Karpas-422 (cell line): Measurements from ENCODE around the gene TM7SF3. TPM values are rescaled to one million over a fixed set of nuclear protein-coding genes. Genes with fewer than 3 reads are reported as not detected.

ENCODE experiments used
- DNase-seq: peaks from one replicate; pipeline ENCODE4 v3.0.0-alpha.2; 2015
- H2AFZ ChIP-seq: fragments of 200-600 bp; sonication (generic); 2 replicates; pipeline ENCODE4 v1.6.1; 2014; ENCODE audit warnings: antibody characterized with exemption, low read length, mixed read lengths
- H3K27ac ChIP-seq: fragments of 200-600 bp; sonication (generic); 2 replicates; pipeline ENCODE4 v1.5.1; 2014; ENCODE audit warnings: mild to moderate bottlenecking, low read length, moderate library complexity
- H3K27me3 ChIP-seq: fragments of 200-600 bp; sonication (generic); 2 replicates; pipeline ENCODE4 v1.6.1; 2014; ENCODE audit warnings: low read length, mixed read lengths
- H3K36me3 ChIP-seq: fragments of 200-600 bp; sonication (generic); 2 replicates; pipeline ENCODE4 v1.6.1; 2014; ENCODE audit warnings: low read length, mixed read lengths; ENCODE audit not compliant: insufficient read depth
- H3K4me1 ChIP-seq: fragments of 200-600 bp; sonication (generic); 2 replicates; pipeline ENCODE4 v1.6.1; 2014; ENCODE audit warnings: mild to moderate bottlenecking, low read length, mixed read lengths
- H3K4me2 ChIP-seq: fragments of 200-600 bp; sonication (generic); 2 replicates; pipeline ENCODE4 v1.6.1; 2014; ENCODE audit warnings: low read length, low read depth, mild to moderate bottlenecking; ENCODE audit not compliant: poor library complexity, severe bottlenecking
- H3K4me3 ChIP-seq: fragments of 200-600 bp; sonication (generic); 2 replicates; pipeline ENCODE4 v1.5.1; 2014; ENCODE audit warnings: mild to moderate bottlenecking, antibody characterized with exemption, low read length, mixed read lengths
- H3K79me2 ChIP-seq: fragments of 200-600 bp; sonication (generic); 2 replicates; pipeline ENCODE4 v1.6.1; 2014; ENCODE audit warnings: mild to moderate bottlenecking, low read length, mixed read lengths
- H3K9ac ChIP-seq: fragments of 200-600 bp; sonication (generic); 2 replicates; pipeline ENCODE4 v1.6.0; 2014; ENCODE audit warnings: low read length
- H3K9me2 ChIP-seq: fragments of 200-600 bp; sonication (generic), shearing (Covaris generic); replicated peaks from 2 replicates; pipeline ENCODE4 v1.6.0; 2014; ENCODE audit warnings: mild to moderate bottlenecking, low read length, moderate library complexity; ENCODE audit not compliant: insufficient read depth
- H3K9me3 ChIP-seq: fragments of 300-700, 200-600 bp; sonication (generic); 2 replicates; pipeline ENCODE4 v1.6.1; 2014; ENCODE audit warnings: low read length, mixed read lengths
- H4K20me1 ChIP-seq: fragments of 200-600 bp; sonication (generic); 2 replicates; pipeline ENCODE4 v1.6.1; 2014; ENCODE audit warnings: mild to moderate bottlenecking, antibody characterized with exemption, low read length, low read depth; ENCODE audit not compliant: insufficient read depth
- total RNA-seq: library from RNA; depleted of rRNA; stranded (reverse); fragments of >200 nt; shearing (Covaris generic); gene quantifications from 2 replicates; pipeline ENCODE4 v1.2.3, GENCODE V29; 2014; ENCODE audit warnings: low replicate concordance

Gene TM7SF3
- total RNA-seq, 1 experiment from 2014 or later: 59.0 TPM

DNA sequence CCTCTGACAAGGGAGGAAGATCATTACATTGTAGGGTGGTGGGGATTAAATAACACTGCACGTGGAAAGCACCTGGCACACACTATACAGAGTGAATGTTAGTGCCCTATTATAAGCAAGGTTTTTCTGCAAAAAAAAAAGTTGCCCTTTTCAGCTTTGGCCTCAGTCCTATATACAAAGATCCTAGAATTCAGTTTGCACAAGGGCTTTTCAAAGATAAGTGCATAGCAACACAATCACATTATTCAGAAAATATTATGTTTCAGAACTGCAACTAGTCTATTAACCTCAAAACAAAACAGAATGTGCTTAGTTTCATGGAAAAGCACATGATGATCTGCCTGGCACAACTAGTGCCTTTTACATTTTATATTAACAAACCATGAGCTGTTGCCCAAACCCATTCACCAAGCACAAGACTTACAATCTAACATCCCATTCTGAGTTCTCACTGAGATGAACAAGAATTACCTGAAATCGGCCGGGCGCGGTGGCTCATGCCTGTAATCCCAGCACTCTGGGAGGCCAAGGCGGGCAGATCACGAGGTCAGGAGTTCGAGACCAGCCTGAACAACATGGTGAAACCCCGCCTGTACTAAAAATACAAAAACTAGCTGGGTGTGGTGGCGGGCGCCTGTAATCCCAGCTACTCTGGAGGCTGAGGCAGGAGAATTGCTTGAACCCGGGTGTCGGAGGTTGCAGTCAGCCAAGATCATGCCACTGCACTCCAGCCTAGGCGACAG is 1.8 kb downstream of the TM7SF3 start:
- no peak overlapping the region for H3K27ac ChIP-seq
- H3K36me3 ChIP-seq: peaks cover 7% of the 10 kb centered on the region; the same call in 1 of the 2 replicates
- peak overlapping the region; percentile 96 for H3K4me2 ChIP-seq
- DNase-seq: no peak
- H3K79me2 ChIP-seq: peaks cover 59% of the 10 kb centered on the region
- H3K9me3 ChIP-seq: no peaks in the 10 kb centered on the region
- H3K9me2 ChIP-seq: no peaks in the 10 kb centered on the region
- peak overlapping the region; percentile 81; the same call in 1 of the 2 replicates for H3K9ac ChIP-seq
- H2AFZ ChIP-seq: no peak overlapping the region
- peaks cover 74% of the 10 kb centered on the region for H3K4me1 ChIP-seq
- H4K20me1 ChIP-seq: no peaks in the 10 kb centered on the region
- peak overlapping the region; percentile 97; the same call in 1 of the 2 replicates for H3K4me3 ChIP-seq
- no peaks in the 10 kb centered on the region for H3K27me3 ChIP-seq

DNA sequence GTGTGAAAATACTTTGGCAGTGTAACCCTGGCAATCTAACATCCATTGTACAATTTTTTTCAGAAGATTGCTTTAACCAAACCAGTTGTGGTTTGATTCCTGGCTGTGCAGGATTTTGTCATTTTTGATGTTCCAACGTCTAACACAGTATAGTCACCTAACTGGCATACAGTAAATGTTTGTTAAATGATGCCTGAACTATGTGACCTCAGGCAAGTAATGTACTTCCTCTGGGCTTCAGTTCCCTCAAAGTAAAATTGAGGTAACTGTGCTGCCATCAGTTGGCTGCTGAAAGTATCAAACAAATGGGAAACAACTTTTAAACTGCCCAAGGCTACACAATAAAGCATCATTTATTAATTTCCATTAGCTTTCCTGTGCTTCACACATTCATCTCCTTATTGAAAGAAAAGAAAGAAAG is 4.3 kb downstream of the TM7SF3 start:
- Histone ChIP-seq H3K27me3 (no peaks in the 10 kb centered on the region), H3K9me3 (no peaks in the 10 kb centered on the region), H3K79me2 (peaks cover 78% of the 10 kb centered on the region), H3K27ac (peak overlapping the region; percentile 68), H4K20me1 (no peaks in the 10 kb centered on the region), H3K4me1 (peaks cover 82% of the 10 kb centered on the region), H3K4me3 (no peak overlapping the region), H3K9me2 (no peaks in the 10 kb centered on the region), H3K36me3 (peaks cover 7% of the 10 kb centered on the region; the same call in 1 of the 2 replicates), H2AFZ (no peak overlapping the region), H3K4me2 (peak overlapping the region; percentile 5), H3K9ac (no peak overlapping the region)
- no peak for DNase-seq

DNA sequence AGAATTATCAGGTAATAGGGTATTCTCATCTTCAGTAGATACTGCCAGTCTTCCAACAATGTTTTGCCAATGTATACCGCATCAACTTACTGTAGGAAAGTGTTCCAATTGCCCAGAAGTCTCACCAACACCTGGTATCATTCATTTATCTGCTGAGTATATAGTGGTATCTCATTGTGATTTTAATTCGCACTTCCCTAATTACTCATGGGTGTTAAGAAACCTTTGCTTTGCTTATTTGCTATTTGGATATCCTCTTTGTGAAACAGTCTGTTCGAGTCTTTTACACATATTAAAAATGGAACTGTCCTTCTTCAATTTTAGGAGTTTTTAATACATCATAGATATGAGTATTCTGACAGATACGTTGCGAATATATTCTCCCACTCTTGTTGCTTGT is 6.1 kb downstream of the TM7SF3 start:
- peak overlapping the region; percentile 68 for H3K27ac ChIP-seq
- H2AFZ ChIP-seq: no peak overlapping the region
- H3K4me3 ChIP-seq: peak overlapping the region; percentile 8; the same call in 1 of the 2 replicates
- peaks cover 7% of the 10 kb centered on the region; the same call in 1 of the 2 replicates for H3K36me3 ChIP-seq
- peaks cover 80% of the 10 kb centered on the region for H3K79me2 ChIP-seq
- 0 out of 2 replicates have a peak overlapping the region, but pooled peaks have one; percentile 5 for H3K9ac ChIP-seq
- no peak for DNase-seq
- H3K9me3 ChIP-seq: no peaks in the 10 kb centered on the region
- peaks cover 90% of the 10 kb centered on the region for H3K4me1 ChIP-seq
- peak overlapping the region; percentile 40 for H3K4me2 ChIP-seq
- no peaks in the 10 kb centered on the region for H4K20me1 ChIP-seq
- H3K27me3 ChIP-seq: no peaks in the 10 kb centered on the region
- H3K9me2 ChIP-seq: no peaks in the 10 kb centered on the region

DNA sequence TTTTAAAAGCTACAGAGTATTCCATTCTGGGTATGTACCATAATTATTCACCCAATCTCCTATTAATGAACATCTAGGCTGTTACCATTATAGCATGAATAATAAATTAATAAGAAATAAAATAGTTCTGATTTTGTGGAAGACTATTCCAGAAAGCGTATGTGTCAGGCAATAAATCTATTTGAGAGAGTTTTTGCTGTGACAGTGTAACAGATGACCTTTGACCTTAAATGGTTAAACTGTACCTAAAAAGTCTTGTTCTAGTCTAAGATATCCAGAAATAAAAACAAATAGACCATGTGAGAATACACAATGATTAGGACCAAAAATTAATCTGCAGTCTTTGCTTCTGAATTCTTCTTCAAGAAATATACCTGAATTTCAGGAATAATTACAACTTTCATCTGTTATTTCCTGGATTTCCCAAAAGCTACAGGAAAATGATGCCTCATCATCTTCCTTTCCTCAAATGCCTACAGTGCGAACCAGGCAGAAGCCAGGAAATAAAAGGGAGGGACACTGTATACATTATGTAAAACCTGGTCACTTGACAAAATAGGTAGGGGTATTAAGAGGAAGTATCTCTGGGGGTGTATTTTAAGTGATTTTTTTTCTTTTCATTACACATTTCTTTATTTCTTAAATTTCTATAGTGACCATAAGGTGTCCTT is 7.3 kb downstream of the TM7SF3 start:
- H3K4me2 ChIP-seq: no peak overlapping the region

DNA sequence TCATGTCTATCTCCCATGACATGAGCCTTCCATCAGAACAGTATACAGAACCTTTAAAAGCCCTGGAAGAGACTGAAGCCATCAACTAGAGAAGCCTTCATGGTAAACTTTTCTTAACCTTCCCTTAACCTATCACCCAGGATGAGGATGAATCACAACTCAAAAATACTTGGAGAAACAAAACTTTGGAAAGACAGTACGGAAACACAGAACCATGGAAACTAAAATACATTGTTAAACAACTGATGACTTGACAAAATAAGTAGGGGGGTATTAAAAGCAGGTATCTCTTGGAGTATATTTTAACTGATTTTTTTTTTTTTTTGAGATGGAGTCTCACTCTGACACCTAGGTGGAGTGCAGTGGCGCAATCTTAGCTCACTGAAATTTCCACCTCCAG is 8.7 kb downstream of the TM7SF3 start:
- DNase-seq: no peak
- Histone ChIP-seq H4K20me1 (no peaks in the 10 kb centered on the region), H3K36me3 (peaks cover 3% of the 10 kb centered on the region; the same call in 1 of the 2 replicates), H3K4me1 (peaks cover 89% of the 10 kb centered on the region), H3K9me3 (no peaks in the 10 kb centered on the region), H3K4me3 (no peak overlapping the region), H3K9me2 (no peaks in the 10 kb centered on the region), H3K27ac (peak overlapping the region; percentile 92), H3K27me3 (no peaks in the 10 kb centered on the region), H3K79me2 (peaks cover 80% of the 10 kb centered on the region), H3K4me2 (no peak overlapping the region), H2AFZ (no peak overlapping the region), H3K9ac (no peak overlapping the region)

More for the DNA sequence above, 7.3 kb downstream of the TM7SF3 start:
- H3K9ac ChIP-seq: no peak overlapping the region
- H3K79me2 ChIP-seq: peaks cover 78% of the 10 kb centered on the region
- no peak overlapping the region for H2AFZ ChIP-seq
- H3K36me3 ChIP-seq: peaks cover 7% of the 10 kb centered on the region; the same call in 1 of the 2 replicates
- H3K9me3 ChIP-seq: no peaks in the 10 kb centered on the region
- peak overlapping the region; percentile 68 for H3K27ac ChIP-seq
- H3K4me1 ChIP-seq: peaks cover 88% of the 10 kb centered on the region
- no peaks in the 10 kb centered on the region for H3K27me3 ChIP-seq
- no peak for DNase-seq
- no peaks in the 10 kb centered on the region for H4K20me1 ChIP-seq
- H3K9me2 ChIP-seq: no peaks in the 10 kb centered on the region
- no peak overlapping the region for H3K4me3 ChIP-seq

DNA sequence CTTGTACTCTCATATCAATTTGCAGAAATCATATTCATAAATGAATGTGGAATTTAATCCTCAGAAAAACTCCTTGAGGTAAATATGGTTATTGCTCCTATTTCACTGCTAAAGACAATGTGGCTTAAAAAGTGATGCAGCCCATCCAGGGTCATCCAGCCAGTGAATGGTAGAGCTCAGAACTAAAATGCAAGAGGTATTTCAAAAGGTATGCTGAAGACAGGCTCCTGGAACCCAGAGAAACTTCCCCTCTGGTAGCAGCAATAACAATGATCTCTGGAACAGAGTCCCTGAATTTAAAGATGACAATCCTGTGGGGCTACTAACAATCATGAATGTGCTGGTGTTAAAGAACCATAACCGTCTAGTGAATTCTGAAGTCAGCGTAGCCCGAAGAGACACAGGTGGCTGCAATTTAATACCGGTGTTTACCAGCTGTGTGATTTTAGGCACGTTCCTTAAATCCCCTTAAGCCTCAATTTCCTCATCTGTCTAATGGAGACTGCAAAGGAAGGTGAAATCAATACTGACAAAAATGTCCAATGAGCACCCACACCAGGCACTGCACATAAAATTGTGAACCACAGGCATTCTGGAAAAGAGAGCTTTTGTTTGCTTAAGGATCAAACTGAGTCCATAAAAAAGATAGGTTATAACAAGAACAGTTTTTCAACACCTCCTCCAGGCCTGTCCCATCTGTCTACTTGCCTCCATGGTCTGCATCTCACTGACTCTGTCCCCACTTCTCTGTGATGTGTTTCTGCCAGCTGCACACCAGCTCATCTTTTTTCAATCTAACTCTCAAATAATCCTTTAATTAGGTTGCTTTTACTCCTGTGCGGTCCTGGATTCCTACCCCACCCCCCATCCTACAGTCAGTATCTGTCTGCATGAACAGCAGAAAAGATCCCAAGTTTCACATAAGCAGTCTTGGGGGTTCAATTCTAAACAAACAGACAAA is 10.5 kb downstream of the TM7SF3 start:
- Histone ChIP-seq H3K4me3 (peak overlapping the region; percentile 40), H3K9me2 (no peaks in the 10 kb centered on the region), H3K79me2 (peaks cover 74% of the 10 kb centered on the region), H3K36me3 (peaks cover 8% of the 10 kb centered on the region; the same call in 1 of the 2 replicates), H2AFZ (no peak overlapping the region), H3K4me2 (peak overlapping the region; percentile 59), H3K9me3 (no peaks in the 10 kb centered on the region), H3K27me3 (no peaks in the 10 kb centered on the region), H3K27ac (peak overlapping the region; percentile 92), H3K4me1 (peaks cover 71% of the 10 kb centered on the region), H4K20me1 (no peaks in the 10 kb centered on the region), H3K9ac (peak overlapping the region; percentile 53)
- peak; percentile 56 for DNase-seq

DNA sequence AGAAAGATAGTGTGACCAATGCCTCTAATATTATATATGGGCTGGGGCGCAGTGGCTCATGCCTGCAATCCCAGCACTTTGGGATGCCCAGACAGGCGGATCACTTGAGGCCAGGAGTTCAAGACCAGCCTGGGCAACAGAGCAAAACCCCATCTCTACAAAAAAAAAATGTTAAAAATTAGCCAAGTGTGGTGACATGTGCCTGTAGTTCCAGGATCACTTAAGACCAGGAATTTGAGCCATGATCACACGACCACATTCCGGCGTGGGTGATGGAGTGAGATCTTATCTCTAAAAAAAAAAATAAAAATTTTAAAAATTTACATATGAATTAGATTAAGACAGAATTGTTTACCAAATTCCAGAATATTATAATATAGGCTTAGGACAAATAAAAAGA is 12.0 kb downstream of the TM7SF3 start:
- H3K27ac ChIP-seq: peak overlapping the region; percentile 92
- H2AFZ ChIP-seq: no peak overlapping the region
- no peaks in the 10 kb centered on the region for H3K9me2 ChIP-seq
- no peak overlapping the region for H3K9ac ChIP-seq
- H3K36me3 ChIP-seq: peaks cover 8% of the 10 kb centered on the region; the same call in 1 of the 2 replicates
- H3K79me2 ChIP-seq: peaks cover 62% of the 10 kb centered on the region
- H3K4me2 ChIP-seq: peak overlapping the region; percentile 59
- DNase-seq: no peak
- H3K4me1 ChIP-seq: peaks cover 55% of the 10 kb centered on the region
- no peaks in the 10 kb centered on the region for H4K20me1 ChIP-seq
- H3K9me3 ChIP-seq: no peaks in the 10 kb centered on the region
- no peaks in the 10 kb centered on the region for H3K27me3 ChIP-seq
- H3K4me3 ChIP-seq: no peak overlapping the region
